Heart left ventricle (tissue), 13 donors: ENCODE measurements around the gene PCDHB5.
"Not testable (repeated sequence)": the region's sequence is repeated elsewhere in the genome, so short reads cannot be mapped to it uniquely, and the experiment has no call there.

Experiments used
- CTCF ChIP-seq, 12 donors: fragments of 200-600 bp; sonication (generic) in 4 of 12; IDR thresholded peaks; one replicate each; pipeline versions ENCODE4 v1.5.0 to v1.8.0; 2018 to 2022; ENCODE audit warnings: antibody characterized with exemption in 12 of 12, mild to moderate bottlenecking in 5 of 12
- POLR2A ChIP-seq, 2 donors: fragments of 450-650 bp; IDR thresholded peaks; one replicate each; pipeline ENCODE4 v1.6.1; 2017; ENCODE audit warnings: antibody characterized with exemption in 2 of 2, mild to moderate bottlenecking in 2 of 2, moderate library complexity in 2 of 2
- donor health status: ischemic (EF 13 %, LVEDD 7.1; RV severe dilation, severe dysfunction).
- donor health status: DM: no; HTN: yes; CAD: no.
- donor health status: DM: no; HTN: no; CAD: no.
- donor health status: ischemic (EF 25% LVEDD 6.9; RV normal size, moderate dysfunction).
- donor health status: ischemic (EF 25% LVEDD 5.7; RV mildly dilated, moderate dysfunction).
- donor health status: ischemic (EF 35%, LVEDD 5.7; RV mildly dilated, moderate dysfunction).
- donor health status: nonischemic (EF 11% LVEDD 7.7; RV severe dilation, severe dysfunction).
- donor health status: DM: yes; HTN: yes; CAD: no.
- donor health status: PGD.
- donor health status: ischemic (EF 29% LVEDD 5.4; RV normal size, mild dysfunction).
- donor health status: nonischemic (EF 23%, LVEDD 6.1; RV moderate dilation, normal function).

GRCh38 chr5:141179371-141179770 is 44.4 kb downstream of the PCDHB5 start:
- TF ChIP-seq CTCF, POLR2A (IDR thresholded peaks at IDR 0.05): not testable (repeated sequence)
